ENCODE results near the gene SLC2A11.
"Not testable (repeated sequence)": the region's sequence is repeated elsewhere in the genome, so short reads cannot be mapped to it uniquely, and the experiment has no call there.

The SLC2A11 gene

DNA sequence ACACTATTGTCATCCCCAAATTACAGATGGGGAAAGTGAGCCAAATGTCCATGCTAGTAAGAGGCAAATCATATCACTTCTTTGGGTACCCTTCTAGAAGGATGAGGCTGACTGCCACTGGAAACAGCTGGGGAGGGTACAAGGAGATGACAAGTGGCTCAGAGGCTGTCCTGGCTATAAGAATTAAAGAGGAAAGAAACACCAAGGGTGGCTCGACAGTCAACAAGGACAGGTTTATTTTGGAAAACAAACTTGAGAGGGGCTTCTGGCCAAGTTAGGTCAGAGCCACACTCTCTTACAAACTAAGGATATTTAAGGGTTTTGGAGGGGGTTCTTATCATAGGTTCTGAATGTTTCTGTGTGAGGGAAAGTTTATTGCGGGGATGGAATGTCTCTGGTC is 34.5 kb downstream of the SLC2A11 start:
- no peak for DNase-seq

DNA sequence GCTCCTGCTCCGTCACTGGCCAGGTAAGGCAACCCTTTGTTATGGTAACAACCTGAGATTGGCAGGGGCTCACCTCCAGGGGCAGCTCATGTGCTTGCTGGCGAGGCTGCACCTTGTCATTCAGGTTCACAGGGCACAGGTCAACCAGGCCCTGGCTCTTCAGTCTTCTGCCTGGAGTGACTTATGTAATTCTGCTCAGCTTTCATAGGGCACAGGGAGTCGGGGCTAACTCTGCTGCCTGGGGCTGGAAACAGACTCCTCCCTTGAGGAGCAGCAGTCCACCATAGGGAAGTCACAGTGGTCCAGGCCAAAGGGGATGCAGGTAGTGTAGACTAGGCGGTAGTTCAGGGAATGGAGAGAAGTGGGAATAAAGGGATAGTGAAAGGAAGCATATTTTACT is 35.0 kb downstream of the SLC2A11 start:
- no peak for DNase-seq

DNA sequence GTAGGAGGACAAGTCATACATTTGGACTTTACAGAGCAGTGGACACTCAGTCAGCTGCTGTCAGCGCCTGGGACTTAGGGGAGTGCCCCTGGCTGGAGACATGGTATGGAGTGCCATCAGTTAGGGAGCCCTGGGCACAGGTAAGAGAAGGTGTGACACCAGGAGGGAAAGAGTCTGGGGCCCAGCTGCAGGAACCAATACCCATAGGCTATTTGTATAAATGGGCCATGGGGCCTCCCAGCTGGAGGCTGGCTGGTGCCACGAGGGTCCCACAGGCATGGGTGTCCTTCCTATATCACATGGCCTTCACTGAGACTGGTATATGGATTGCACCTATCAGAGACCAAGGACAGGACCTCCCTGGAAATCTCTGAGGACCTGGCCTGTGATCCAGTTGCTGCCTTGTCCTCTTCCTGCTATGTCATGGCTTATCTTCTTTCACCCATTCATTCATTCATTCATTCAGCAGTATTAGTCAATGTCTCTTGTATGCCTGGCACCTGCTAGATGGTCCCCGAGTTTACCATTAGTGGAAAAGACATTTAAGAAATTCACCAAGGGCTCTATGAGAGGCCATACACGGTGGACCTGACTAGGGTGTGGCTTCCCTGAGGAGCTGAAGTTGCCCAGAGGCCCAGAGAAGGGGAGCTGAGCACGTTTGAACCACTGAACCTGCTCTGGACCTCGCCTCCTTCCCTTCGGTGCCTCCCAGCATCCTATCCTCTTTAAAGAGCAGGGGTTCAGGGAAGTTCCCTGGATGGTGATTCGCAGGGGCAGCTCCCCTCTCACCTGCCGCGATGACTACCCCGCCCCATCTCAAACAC is 35.7 kb downstream of the SLC2A11 start:
- DNase-seq = peak; percentile 70

DNA sequence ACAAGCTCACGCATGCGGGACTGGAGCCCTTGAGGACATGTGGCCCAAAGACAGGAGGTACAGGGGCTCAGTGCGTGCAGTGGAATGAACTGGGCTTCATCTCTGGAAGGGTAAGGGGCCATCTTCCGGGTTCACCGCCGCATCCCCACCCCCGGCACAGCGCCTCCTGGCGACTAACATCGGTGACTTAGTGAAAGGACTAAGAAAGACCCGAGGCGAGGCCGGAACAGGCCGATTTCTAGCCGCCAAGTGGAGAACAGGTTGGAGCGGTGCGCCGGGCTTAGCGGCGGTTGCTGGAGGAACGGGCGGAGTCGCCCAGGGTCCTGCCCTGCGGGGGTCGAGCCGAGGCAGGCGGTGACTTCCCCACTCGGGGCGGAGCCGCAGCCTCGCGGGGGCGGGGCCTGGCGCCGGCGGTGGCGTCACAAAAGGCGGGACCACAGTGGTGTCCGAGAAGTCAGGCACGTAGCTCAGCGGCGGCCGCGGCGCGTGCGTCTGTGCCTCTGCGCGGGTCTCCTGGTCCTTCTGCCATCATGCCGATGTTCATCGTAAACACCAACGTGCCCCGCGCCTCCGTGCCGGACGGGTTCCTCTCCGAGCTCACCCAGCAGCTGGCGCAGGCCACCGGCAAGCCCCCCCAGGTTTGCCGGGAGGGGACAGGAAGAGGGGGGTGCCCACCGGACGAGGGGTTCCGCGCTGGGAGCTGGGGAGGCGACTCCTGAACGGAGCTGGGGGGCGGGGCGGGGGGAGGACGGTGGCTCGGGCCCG is 36.5 kb downstream of the SLC2A11 start, which contains the start of gene MIF:
Gene MIF, plus strand, starts transcription at position 439 of the 765 bp plus-strand sequence. Its CDS starts 92 bp downstream, at position 531.
- peak; percentile 99 for DNase-seq

DNA sequence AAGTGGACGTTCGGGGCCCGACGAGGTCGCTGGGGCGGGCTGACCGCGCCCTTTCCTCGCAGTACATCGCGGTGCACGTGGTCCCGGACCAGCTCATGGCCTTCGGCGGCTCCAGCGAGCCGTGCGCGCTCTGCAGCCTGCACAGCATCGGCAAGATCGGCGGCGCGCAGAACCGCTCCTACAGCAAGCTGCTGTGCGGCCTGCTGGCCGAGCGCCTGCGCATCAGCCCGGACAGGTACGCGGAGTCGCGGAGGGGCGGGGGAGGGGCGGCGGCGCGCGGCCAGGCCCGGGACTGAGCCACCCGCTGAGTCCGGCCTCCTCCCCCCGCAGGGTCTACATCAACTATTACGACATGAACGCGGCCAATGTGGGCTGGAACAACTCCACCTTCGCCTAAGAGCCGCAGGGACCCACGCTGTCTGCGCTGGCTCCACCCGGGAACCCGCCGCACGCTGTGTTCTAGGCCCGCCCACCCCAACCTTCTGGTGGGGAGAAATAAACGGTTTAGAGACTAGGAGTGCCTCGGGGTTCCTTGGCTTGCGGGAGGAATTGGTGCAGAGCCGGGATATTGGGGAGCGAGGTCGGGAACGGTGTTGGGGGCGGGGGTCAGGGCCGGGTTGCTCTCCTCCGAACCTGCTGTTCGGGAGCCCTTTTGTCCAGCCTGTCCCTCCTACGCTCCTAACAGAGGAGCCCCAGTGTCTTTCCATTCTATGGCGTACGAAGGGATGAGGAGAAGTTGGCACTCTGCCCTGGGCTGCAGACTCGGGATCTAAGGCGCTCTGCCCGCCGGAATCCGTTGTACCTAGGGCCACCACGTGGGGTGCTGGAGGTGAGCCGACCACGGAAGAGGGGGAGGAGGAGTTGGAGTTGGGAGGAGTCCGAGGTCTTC is 37.3 kb downstream of the SLC2A11 start:
- DNase-seq = peak; percentile 95

DNA sequence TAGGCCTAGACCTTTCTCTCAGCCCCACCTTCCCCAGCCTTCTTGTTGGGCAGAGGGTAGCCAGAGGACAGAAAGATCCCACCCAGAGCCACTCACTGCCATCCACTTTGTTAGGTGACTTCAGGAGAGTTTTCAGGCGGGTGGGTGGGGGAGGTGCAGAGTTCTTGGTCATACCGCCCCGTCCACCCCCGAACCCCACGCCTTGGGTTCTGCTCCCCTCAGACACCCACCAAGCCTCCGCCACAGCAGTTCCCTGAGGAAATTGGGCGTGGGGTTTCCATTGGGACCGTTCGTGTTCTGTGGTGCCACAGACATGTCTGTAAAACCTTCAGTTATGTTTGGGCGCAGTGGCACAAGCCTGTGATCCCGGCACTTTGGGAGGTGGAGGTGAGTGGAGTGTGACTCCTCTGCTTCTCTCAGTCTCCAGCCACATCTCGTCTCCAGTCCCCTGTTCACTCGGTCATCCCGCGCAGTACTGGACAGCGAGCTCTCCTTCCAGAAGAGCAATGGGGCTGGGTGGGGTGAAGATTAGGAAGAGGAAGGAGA is 38.0 kb downstream of the SLC2A11 start:
- DNase-seq = no peak

DNA sequence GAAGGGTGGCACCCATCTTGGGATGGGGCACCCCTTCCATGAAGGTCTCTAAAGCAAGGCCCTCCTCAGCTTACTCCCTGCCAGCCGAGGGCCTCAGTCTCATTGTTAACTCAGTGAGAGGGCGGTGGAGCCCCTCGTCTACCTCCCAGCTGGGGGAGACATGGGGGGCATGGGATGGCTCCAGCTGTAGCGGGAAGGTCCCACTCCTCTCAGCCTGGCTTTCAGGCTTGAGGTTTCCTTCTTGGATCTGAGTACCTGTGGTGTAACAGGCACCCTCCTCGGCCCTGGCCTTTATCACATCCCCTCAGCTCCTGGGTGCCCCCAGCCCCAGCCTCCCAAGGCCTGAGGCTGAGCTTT is 38.5 kb downstream of the SLC2A11 start:
- DNase-seq = no peak

DNA sequence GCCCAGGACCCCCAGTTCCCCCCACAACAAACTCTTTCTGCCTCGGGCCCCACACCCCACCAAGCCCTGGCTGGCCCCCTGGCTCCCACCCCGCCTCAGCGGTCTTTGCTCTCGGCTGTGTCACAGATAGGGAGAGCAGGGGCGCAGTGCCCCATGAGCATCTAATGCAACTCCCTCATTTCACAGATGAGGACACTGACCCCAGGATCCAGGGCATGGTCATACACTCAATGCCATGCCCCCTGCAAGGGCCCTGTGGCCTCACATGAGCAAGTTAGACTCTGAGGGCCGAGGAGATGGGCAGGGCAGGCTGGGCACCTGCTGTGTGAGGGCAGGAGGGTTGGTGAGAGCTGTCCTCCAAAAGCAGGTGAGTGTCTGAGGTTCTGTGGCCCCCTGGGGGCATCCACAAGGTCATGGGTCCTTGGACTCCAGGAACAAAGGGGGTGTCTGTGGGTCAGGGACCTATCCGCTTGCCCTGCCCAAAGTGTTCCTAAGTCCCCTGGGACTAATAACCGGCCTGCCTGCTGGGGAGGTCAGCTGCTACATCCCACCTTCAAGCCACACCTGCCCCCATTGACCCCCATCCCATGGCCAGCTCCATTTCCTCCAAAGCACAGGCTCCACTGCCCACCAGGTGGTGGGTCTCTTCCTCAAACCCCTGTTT is 39.0 kb downstream of the SLC2A11 start:
- no peak for DNase-seq

DNA sequence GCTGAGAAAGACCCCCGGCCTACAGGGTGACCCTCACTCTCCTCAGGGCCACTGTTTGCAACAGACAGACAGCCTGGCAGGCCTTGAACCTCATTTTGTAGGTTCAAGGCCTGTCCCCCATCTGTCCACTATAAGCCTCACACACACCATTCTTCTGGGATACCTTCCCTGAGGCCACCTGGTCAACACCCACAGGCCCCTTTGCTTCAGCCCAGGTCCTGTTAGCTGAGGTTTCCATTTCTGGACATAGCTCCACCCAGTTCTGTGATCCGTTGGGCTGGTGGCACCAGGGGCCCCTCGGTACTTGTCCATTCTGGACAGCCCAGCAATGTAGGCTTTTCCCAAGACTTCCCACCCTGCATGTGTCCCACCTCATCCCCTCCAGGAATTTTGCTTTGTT is 39.6 kb downstream of the SLC2A11 start:
- DNase-seq = no peak

DNA sequence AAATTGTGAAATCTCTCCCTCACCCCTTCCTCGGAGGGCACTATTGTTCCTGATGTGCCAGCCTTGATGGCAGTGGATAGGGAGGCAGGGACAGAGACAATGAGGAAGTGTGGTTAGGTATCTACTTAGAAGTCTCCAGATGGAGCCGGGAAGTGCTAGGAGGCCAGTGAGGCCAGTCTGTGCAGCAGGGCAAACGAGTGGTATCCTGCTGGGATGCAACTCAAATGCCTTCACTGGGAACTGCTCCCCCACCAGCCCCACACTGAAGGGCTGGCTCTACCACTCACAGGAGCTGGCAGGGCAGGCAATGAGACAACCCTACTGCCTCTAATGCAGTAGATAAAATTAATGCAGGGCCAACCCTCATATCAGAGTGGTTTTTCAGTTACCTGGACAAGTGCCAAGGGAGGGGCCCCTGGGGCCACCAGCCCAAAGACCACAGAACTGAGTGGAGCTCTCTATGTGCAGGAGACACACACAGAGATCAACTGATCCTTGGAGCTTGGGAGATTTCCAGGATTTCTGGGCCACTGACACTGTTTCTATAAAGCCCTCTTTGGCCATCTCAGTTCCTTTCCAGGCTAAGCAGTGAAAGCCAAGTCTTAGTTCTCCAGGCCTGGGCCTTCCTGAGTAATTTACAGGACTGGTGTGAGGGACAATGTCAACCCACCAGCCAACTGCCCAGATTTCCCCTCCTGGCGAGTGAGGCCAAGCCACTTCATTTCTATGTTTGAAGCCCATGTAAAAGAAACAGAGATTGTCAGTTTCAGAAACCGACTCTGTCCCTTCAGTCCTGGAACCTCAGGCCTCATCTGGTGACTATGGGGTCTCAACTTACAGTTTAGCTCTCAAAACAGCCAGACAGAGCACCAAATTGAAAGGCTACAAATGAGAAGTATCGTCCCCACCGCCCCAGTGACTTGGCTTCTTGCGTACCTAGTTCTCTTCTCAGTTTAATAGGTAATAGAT is 40.6 kb downstream of the SLC2A11 start:
- peak; percentile 73 for DNase-seq

DNA sequence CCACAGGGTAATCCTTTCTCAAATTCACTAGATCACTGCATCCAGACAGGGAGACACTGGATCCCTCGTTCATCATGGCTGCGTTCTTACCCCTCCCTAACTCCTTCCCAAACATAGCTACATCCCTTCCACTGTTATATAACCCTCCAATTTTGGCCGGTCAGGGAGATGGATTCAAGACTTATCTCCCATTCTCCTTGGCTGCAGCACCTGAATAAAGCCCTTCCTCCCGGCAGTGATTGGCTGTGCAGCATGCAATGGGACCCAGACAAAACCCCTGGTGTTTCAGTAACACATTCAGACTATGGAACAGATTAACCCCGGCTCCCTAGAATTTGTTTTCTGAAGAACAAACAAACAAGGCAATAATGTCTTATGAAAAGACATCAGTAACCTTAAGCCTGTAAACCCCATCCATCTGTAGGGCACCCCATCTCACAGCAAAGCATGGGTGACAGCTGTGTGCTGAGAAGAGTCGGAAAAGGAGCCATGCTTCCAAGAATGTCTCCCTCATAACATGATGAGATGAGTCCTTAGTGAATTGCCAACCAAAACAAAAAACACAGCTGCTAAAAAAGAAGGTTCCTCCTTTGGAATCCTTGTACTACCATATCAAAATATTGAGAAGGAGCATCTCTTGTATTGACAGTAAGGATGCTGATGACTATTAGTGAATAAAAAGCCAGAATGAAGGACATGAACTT is 41.5 kb downstream of the SLC2A11 start:
- DNase-seq = no peak

DNA sequence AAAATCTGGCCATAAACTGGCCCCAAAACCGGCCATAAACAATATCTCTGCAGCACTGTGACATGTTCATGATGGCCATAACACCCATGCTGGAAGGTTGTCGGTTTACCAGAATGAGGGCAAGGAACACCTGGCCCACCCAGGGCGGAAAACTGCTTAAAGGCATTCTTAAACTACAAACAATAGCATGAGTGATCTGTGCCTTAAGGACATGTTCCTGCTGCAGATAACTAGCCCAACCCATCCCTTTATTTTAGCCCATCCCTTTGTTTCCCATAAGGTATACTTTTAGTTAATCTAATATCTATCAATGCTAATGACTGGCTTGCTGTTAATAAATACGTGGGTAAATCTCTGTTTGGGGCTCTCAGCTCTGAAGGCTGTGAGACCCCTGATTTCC is 42.6 kb downstream of the SLC2A11 start:
- DNase-seq = not testable (repeated sequence)

DNA sequence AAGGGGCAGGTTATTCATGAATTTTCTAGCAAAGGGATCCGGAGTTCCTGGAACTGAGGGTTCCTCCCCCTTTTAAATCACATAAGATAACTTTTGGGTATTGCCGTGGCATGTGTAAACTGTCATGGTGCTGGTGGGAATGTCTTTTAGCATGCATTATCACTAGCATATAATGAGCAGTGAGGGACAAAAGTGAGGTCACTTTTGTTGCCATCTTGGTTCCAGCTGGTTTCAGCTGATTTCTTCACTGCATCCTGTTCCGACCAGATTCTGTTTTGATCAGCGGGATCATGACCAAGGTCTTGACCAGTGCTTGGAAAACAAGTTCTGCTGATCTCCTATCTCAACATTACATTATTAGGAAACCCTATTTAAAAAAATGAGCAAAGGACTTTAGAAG is 43.9 kb downstream of the SLC2A11 start:
- DNase-seq = peak; percentile 32

DNA sequence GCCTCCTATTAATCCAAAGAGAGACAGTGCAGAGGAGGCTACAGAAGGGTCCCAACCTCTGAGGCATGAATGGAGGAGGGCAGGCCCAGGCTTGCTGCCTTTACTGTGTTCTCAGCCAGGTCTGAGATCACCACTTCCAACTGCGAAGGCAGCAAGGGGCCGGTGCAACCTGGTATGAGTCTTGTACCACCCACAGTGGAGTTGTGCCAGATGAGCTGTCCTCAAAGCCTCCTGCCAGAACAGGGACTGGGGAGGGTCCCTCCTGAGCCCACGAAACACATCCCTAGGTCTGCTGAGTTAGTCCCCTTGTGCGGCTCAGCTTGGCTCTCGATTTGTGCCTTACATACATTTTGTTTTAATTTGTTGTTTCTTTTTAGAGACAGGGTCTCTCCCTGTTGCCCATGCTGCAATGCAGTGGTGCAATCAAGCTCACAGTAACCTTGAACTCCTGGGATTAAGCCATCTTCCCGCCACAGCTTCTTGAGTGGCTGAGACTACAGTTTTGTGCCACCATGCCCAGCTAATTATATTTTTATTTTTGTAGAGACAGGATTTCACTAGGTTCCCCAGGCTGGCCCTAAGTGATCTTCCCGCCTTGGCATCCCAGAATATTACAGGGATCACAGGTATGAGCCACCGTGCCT is 45.8 kb downstream of the SLC2A11 start:
- no peak for DNase-seq

DNA sequence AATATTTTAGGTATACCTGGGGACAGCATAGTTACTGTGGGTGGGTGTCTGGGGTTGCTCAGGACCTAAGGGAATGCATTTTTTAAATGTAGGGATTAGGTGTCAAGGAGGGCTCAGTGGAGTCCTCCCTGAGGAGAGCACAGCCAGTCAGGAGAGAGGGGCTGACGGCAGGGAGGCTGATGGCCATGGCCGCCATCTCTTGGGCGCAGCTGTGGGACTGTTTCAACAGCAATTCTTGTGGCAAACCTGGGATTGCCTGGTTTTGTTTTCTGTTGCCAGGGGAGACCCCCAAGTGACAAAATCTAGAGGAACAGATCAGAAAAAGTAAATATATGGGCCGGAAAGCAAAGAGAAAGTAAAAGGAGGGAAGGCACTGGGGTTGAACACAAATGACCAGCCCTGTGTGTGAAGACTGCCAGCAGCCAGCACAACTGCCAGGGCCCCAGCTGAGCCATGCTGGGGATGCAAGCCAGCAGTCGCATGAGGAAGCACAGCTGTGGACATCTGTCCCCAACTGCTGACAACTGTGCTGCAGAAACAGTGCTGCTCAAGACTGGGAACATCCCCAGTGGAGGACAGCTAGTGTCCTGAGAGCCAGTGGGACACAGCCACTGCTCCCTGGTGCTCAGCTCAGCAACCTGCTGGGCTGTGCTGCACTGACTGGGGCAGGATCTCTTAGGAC is 47.0 kb downstream of the SLC2A11 start:
- no peak for DNase-seq

DNA sequence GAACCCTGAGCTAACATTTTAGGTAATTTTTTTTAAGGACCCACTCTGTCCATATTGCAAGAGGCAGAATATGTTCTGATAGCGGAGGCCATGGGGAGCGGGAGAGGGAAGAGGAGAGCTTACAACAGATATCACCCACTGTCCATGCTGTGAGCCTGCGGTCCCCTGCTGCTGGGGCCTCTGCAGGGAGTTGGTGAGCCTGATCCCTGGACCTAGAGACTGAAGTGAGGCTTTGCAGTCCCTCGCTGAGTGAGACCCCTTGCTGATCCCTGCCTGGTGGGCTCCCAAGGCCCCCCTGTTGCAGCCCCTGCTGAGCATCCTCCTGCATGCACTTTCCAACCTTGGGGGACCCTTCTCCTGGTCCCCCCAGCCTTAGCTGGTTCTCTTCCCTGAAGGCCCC is 49.0 kb downstream of the SLC2A11 start:
- no peak for DNase-seq

DNA sequence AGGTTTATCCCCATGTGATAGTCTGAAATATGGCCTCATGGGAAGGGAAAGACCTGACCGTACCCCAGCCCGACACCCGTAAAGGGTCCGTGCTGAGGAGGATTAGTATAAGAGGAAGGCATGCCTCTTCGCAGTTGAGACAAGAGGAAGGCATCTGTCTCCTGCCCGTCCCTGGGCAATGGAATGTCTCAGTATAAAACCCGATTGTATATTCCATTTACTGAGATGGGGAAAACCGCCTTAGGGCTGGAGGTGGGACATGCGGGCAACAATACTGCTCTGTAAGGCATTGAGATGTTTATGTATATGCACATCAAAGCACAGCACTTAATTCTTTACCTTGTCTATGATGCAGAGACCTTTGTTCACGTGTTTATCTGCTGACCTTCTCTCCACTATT is 49.7 kb downstream of the SLC2A11 start:
- DNase-seq = not testable (repeated sequence)

DNA sequence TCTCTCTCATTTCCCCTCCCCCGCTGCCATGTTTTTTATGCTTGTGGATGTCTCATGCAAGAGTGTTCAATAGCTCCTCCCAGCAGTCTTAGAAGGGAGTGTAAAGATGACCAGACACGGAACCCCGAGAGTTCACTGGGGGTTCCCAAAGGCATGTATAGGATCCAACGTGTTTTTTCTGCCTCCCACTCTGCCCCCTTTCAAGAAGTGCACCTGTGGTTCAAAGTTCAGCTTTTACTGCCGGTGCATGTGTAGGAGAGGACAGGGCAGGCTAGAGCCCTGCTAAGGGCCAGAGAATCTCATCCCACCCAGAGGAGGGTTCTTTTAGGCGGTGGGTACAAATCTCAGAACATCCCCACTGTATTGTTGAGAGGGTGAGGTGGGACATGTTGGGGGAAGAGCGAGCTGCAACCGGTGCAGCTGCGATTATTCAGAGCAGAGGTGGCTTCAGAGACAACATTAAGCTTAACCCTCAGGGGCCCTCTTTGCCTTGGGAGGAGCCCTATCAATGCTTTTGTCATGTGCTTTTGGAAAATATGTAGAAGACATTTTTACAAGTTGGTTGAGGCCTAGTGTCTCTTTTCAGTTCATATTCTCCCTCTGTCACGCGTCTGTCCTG is 51.0 kb downstream of the SLC2A11 start:
- DNase-seq = no peak
